GM19023 (cell line): ENCODE results near the gene CATSPERD.

Experiments used
- ATAC-seq: cut with Tn5 transposase; IDR thresholded peaks from one replicate; pipeline ENCODE4 v1.9.1; 2021; ENCODE audit warnings: mild to moderate bottlenecking, moderate library complexity; ENCODE audit not compliant: unreplicated experiment

The CATSPERD gene

GRCh38 chr19:5784581-5785147, 64.2 kb downstream of the CATSPERD start, which contains the start of gene PRR22:
TSS of gene PRR22 (minus strand) at chr19:5784746. CDS start at chr19:5784660, 86 bp downstream.
- no peak for ATAC-seq

GRCh38 chr19:5785423-5785822, 65.0 kb downstream of the CATSPERD start:
- no peak for ATAC-seq

GRCh38 chr19:5786593-5787408, 66.4 kb downstream of the CATSPERD start:
- no peak for ATAC-seq

GRCh38 chr19:5787409-5788182, 67.2 kb downstream of the CATSPERD start:
- ATAC-seq = no peak

- no peak for ATAC-seq
Observed at GRCh38 chr19:5788422-5788821, 68.0 kb downstream of the CATSPERD start.

GRCh38 chr19:5789351-5789761, 68.9 kb downstream of the CATSPERD start:
- ATAC-seq = no peak

GRCh38 chr19:5789886-5790558, 69.6 kb downstream of the CATSPERD start:
- no peak for ATAC-seq

GRCh38 chr19:5790559-5791520, 70.4 kb downstream of the CATSPERD start, which contains the start of gene DUS3L:
TSS of gene DUS3L (minus strand) at chr19:5791163. CDS start at chr19:5791141, 22 bp downstream.
- ATAC-seq = peak; percentile 81

- ATAC-seq = no peak
Observed at GRCh38 chr19:5792224-5792623, 71.8 kb downstream of the CATSPERD start.

GRCh38 chr19:5793188-5793587, 72.8 kb downstream of the CATSPERD start:
- ATAC-seq = no peak

GRCh38 chr19:5795382-5795919, 75.0 kb downstream of the CATSPERD start:
- no peak for ATAC-seq

- no peak for ATAC-seq
Observed at GRCh38 chr19:5798244-5798643, 77.8 kb downstream of the CATSPERD start.

GRCh38 chr19:5799247-5800241, 79.1 kb downstream of the CATSPERD start:
- no peak for ATAC-seq

- ATAC-seq = no peak
Observed at GRCh38 chr19:5800361-5801270, 80.2 kb downstream of the CATSPERD start.

GRCh38 chr19:5801796-5802619, 81.6 kb downstream of the CATSPERD start:
- ATAC-seq = no peak

- ATAC-seq = no peak
Observed at GRCh38 chr19:5803441-5803751, 83.0 kb downstream of the CATSPERD start.
